Hepatocyte (in vitro differentiated cells): ENCODE measurements around the gene THAP12. TPM values are rescaled to one million over a fixed set of nuclear protein-coding genes. Genes with fewer than 3 reads are reported as not detected.

Experiments used
- DNase-seq: peaks from one replicate; pipeline ENCODE4 v3.0.0-alpha.2; 2016; ENCODE audit warnings: low spot score
- H2AFZ ChIP-seq: fragments of 200-600 bp; sonication (generic); 2 replicates; pipeline ENCODE4 v1.6.0; 2016; ENCODE audit warnings: antibody characterized with exemption, mild to moderate bottlenecking
- H3K27ac ChIP-seq: fragments of 200-600 bp; sonication (generic); 2 replicates; pipeline ENCODE4 v1.5.1; 2016; ENCODE audit warnings: mild to moderate bottlenecking
- H3K27me3 ChIP-seq: fragments of 200-600 bp; sonication (generic); 2 replicates; pipeline ENCODE4 v1.6.1; 2016
- H3K36me3 ChIP-seq: fragments of 200-600 bp; sonication (generic); replicated peaks from 2 replicates; pipeline ENCODE4 v1.5.1; 2016; ENCODE audit warnings: low read depth; ENCODE audit not compliant: insufficient read depth
- H3K4me1 ChIP-seq: fragments of 200-600 bp; sonication (generic); 2 replicates; pipeline ENCODE4 v1.5.1; 2016; ENCODE audit warnings: mild to moderate bottlenecking, moderate library complexity; ENCODE audit not compliant: insufficient read depth
- H3K4me2 ChIP-seq: fragments of 200-600 bp; sonication (generic); 2 replicates; pipeline ENCODE4 v1.6.0; 2016
- H3K4me3 ChIP-seq: fragments of 200-600 bp; sonication (generic); 2 replicates; pipeline ENCODE4 v1.5.1; 2016; ENCODE audit warnings: mild to moderate bottlenecking
- H3K79me2 ChIP-seq: fragments of 200-600 bp; sonication (generic); 2 replicates; pipeline ENCODE4 v1.6.0; 2017; ENCODE audit warnings: mild to moderate bottlenecking
- H3K9me2 ChIP-seq: fragments of 200-600 bp; sonication (generic); replicated peaks from 2 replicates; pipeline ENCODE4 v1.6.0; 2017; ENCODE audit warnings: mild to moderate bottlenecking; ENCODE audit not compliant: insufficient read depth
- H3K9me3 ChIP-seq: fragments of 200-600 bp; sonication (generic); 2 replicates; pipeline ENCODE4 v1.5.1; 2016; ENCODE audit warnings: low read depth, mild to moderate bottlenecking
- H4K20me1 ChIP-seq: fragments of 200-600 bp; sonication (generic); 2 replicates; pipeline ENCODE4 v1.6.0; 2016; ENCODE audit warnings: mild to moderate bottlenecking; ENCODE audit not compliant: insufficient read depth, poor library complexity, severe bottlenecking
- CTCF ChIP-seq: fragments of 200-600 bp; sonication (generic); IDR thresholded peaks from 2 replicates; pipeline ENCODE4 v1.5.1; 2016; ENCODE audit warnings: antibody characterized with exemption, mild to moderate bottlenecking; ENCODE audit not compliant: poor library complexity
- EZH2 ChIP-seq: fragments of 200-600 bp; sonication (generic); IDR thresholded peaks from 2 replicates; pipeline ENCODE4 v1.6.1; 2016; ENCODE audit warnings: antibody characterized with exemption, mild to moderate bottlenecking, borderline replicate concordance
- EZH2phosphoT487 ChIP-seq: fragments of 200-600 bp; sonication (generic); IDR thresholded peaks from one replicate; pipeline ENCODE4 v1.6.1; 2018; ENCODE audit warnings: antibody characterized with exemption, mild to moderate bottlenecking, low read depth, moderate library complexity; ENCODE audit not compliant: unreplicated experiment, severe bottlenecking
- WGBS: methylation state at CpG from one replicate; pipeline ENCODE4 v1.1.6; 2016; ENCODE audit warnings: low lambda C conversion rate; ENCODE audit errors: missing lambda C conversion rate; 5-methylcytosine and 5-hydroxymethylcytosine counted together
- polyA plus RNA-seq: library from polyadenylated mRNA; unstranded; fragments of >200 nt; fragmentation: Nextera tagmentation; extraction: Ambion mirVana; gene quantifications from 2 replicates; pipeline ENCODE4 v1.2.1, GENCODE V29; 2016
- total RNA-seq: library from RNA; depleted of rRNA; stranded (reverse); fragments of >200 nt; gene quantifications from 2 replicates; pipeline ENCODE4 v1.2.3, GENCODE V29; 2014

Gene THAP12
- total and polyA plus RNA-seq, 2 experiments from 2014 or later = 21.5 to 62.6 TPM

GRCh38 chr11:76316726-76317125 lies 64.2 kb downstream of the THAP12 start:
- H3K27ac ChIP-seq = no peak overlapping the region
- DNase-seq = no peak
- no peaks in the 10 kb centered on the region for H3K36me3 ChIP-seq
- H3K79me2 ChIP-seq = no peaks in the 10 kb centered on the region
- H3K4me1 ChIP-seq = peaks cover 2% of the 10 kb centered on the region
- no peak for TF ChIP-seq EZH2phosphoT487
- TF ChIP-seq CTCF = no peak
- no peak for TF ChIP-seq EZH2
- peaks cover 11% of the 10 kb centered on the region for H3K27me3 ChIP-seq
- H4K20me1 ChIP-seq = no peaks in the 10 kb centered on the region
- WGBS = 81% methylated on average over 3 of the region's 3 CpGs
- no peak overlapping the region for H3K4me2 ChIP-seq
- H2AFZ ChIP-seq = no peak overlapping the region
- H3K9me2 ChIP-seq = no peaks in the 10 kb centered on the region
- H3K9me3 ChIP-seq = no peaks in the 10 kb centered on the region
- H3K4me3 ChIP-seq = no peak overlapping the region

GRCh38 chr11:76315182-76315853 lies 65.6 kb downstream of the THAP12 start:
- H3K27ac ChIP-seq = no peak overlapping the region
- H4K20me1 ChIP-seq = no peaks in the 10 kb centered on the region
- no peak for DNase-seq
- no peaks in the 10 kb centered on the region for H3K9me2 ChIP-seq
- 87% methylated on average over 8 of the region's 8 CpGs for WGBS
- TF ChIP-seq EZH2phosphoT487 = no peak
- no peak for TF ChIP-seq CTCF
- TF ChIP-seq EZH2 = no peak
- no peaks in the 10 kb centered on the region for H3K4me1 ChIP-seq
- no peak overlapping the region for H2AFZ ChIP-seq
- H3K4me2 ChIP-seq = no peak overlapping the region
- no peaks in the 10 kb centered on the region for H3K27me3 ChIP-seq
- H3K4me3 ChIP-seq = no peak overlapping the region
- H3K36me3 ChIP-seq = no peaks in the 10 kb centered on the region
- no peaks in the 10 kb centered on the region for H3K79me2 ChIP-seq
- H3K9me3 ChIP-seq = no peaks in the 10 kb centered on the region

- WGBS = 96% methylated on average over 4 of the region's 4 CpGs
- Histone ChIP-seq H3K79me2 (no peaks in the 10 kb centered on the region), H3K9me2 (no peaks in the 10 kb centered on the region), H3K27ac (no peak overlapping the region), H2AFZ (no peak overlapping the region), H3K36me3 (no peaks in the 10 kb centered on the region), H3K4me1 (no peaks in the 10 kb centered on the region), H3K9me3 (no peaks in the 10 kb centered on the region), H3K4me2 (no peak overlapping the region), H3K27me3 (no peaks in the 10 kb centered on the region), H3K4me3 (no peak overlapping the region), H4K20me1 (no peaks in the 10 kb centered on the region)
- TF ChIP-seq CTCF = no peak
- no peak for TF ChIP-seq EZH2
- no peak for TF ChIP-seq EZH2phosphoT487
- DNase-seq = no peak
These were observed 66.2 kb downstream of the THAP12 start for GRCh38 chr11:76314741-76315090.
